Fibroblast of villous mesenchyme (primary cell): Measurements from ENCODE around the gene RREB1. TPM values are rescaled to one million over a fixed set of nuclear protein-coding genes. Genes with fewer than 3 reads are reported as not detected.
A peak's percentile ranks its signal among the peaks of the same experiment; 100 is the strongest.

ENCODE experiments used
- DNase-seq: peaks from one replicate; pipeline ENCODE4 v3.0.0-alpha.2; 2010; ENCODE audit warnings: low read depth
- H3K4me3 ChIP-seq: 2 replicates; pipeline ENCODE4 v1.5.1; 2011; ENCODE audit warnings: low read depth, mild to moderate bottlenecking, low read length
- CTCF ChIP-seq: IDR thresholded peaks from 2 replicates; pipeline ENCODE4 v1.5.1; 2012; ENCODE audit warnings: low read depth, mild to moderate bottlenecking, low read length; ENCODE audit not compliant: insufficient read depth
- total RNA-seq: library from RNA; depleted of rRNA; stranded (reverse); fragments of >200 nt; gene quantifications from 2 replicates; pipeline ENCODE4 v1.2.3, GENCODE V29; 2012

The RREB1 gene
- total RNA-seq, 1 donor: 26.3 TPM

GRCh38 chr6:7078856-7079255, 28.9 kb upstream of the RREB1 start:
- no peak for DNase-seq
- H3K4me3 ChIP-seq: no peak overlapping the region
- TF ChIP-seq CTCF: no peak

- no peak for DNase-seq
Measured at GRCh38 chr6:7080311-7080710, 27.4 kb upstream of the RREB1 start.

GRCh38 chr6:7085911-7086310, 21.9 kb upstream of the RREB1 start:
- TF ChIP-seq CTCF: no peak
- no peak for DNase-seq
- H3K4me3 ChIP-seq: no peak overlapping the region

More at GRCh38 chr6:7080311-7080710, 27.4 kb upstream of the RREB1 start:
- TF ChIP-seq CTCF: no peak
- no peak overlapping the region for H3K4me3 ChIP-seq

- H3K4me3 ChIP-seq: peak overlapping the region; percentile 46
- TF ChIP-seq CTCF: no peak
- DNase-seq: peak; percentile 36
Measured at GRCh38 chr6:7086488-7086887, 21.3 kb upstream of the RREB1 start.

- peak overlapping the region; percentile 46 for H3K4me3 ChIP-seq
- DNase-seq: peak; percentile 28
- peak; percentile 14 for TF ChIP-seq CTCF
Measured at GRCh38 chr6:7087066-7087465, 20.7 kb upstream of the RREB1 start.

GRCh38 chr6:7087491-7087979, 20.2 kb upstream of the RREB1 start:
- no peak for TF ChIP-seq CTCF
- DNase-seq: no peak
- H3K4me3 ChIP-seq: no peak overlapping the region

GRCh38 chr6:7088076-7088742, 19.6 kb upstream of the RREB1 start:
- TF ChIP-seq CTCF: no peak
- no peak overlapping the region for H3K4me3 ChIP-seq
- no peak for DNase-seq
